ENCODE measurements around the gene ACOT9. TPM values are rescaled to one million over a fixed set of nuclear protein-coding genes. Genes with fewer than 3 reads are reported as not detected.
A peak's percentile ranks its signal among the peaks of the same experiment; 100 is the strongest.

Gene ACOT9
- total RNA-seq, 1 experiment from 2014 or later = 47.0 TPM

- Histone ChIP-seq H3K4me1 (replicated peaks; ENCODE audit: insufficient read depth) (peaks cover 10% of the 10 kb centered on the region; the same call in 1 of the 2 replicates), H4K20me1 (ENCODE audit: insufficient read depth) (peaks cover 5% of the 10 kb centered on the region; the same call in 1 of the 2 replicates), H3K9me3 (ENCODE audit: insufficient read depth, low read depth) (no peaks in the 10 kb centered on the region), H2AFZ (no peak overlapping the region), H3K27me3 (ENCODE audit: insufficient read depth, low read depth) (no peaks in the 10 kb centered on the region), H3K36me3 (ENCODE audit: low read depth) (no peaks in the 10 kb centered on the region), H3K27ac (peak overlapping the region; percentile 97), H3F3A (ENCODE audit: insufficient read depth, low read depth) (peaks cover 24% of the 10 kb centered on the region), H3K4me2 (peak overlapping the region; percentile 83), H3K9me2 (ENCODE audit: insufficient read depth) (no peaks in the 10 kb centered on the region), H3K4me3 (peak overlapping the region; percentile 84), H3K79me2 (ENCODE audit: low read depth) (peaks cover 49% of the 10 kb centered on the region)
- intact Hi-C loops (cut with micrococcal nuclease; ENCODE audit: unreplicated experiment) = loop anchor here (1.0 to 2.0 kb wide), 3 partner anchors 47 to 312 kb away; partner anchors contain the start of gene EIF2S3
- ChIA-PET CTCF (interaction anchor here (0.6 to 2.0 kb wide), 2 partner anchors 27 to 41 kb away, joined by 6 to 11 read pairs; partner anchors contain the start of gene SAT1), POLR2A (ENCODE audit: unreplicated experiment) (interaction anchor here (0.6 kb wide), 2 partner anchors 53 to 70 kb away, joined by 3 to 4 read pairs; no protein-coding TSS in a partner anchor)
- TF ChIP-seq CTCF (conservative IDR thresholded peaks at IDR 0.05) (0 out of 2 replicates have a peak, but pooled peaks have one; percentile 28), EZH2 (IDR thresholded peaks at IDR 0.05; ENCODE audit: low read depth) (no peak)
- DNase-seq = peak; percentile 55 to 79
- no TSS peak for BruUV-seq (replicated peaks)
These were observed 841 bp downstream of the ACOT9 start for GRCh38 chrX:23742174-23742696.

GRCh38 chrX:23737413-23737812, 5.7 kb downstream of the ACOT9 start:
- no peaks in the 10 kb centered on the region for H3K9me3 ChIP-seq (ENCODE audit: insufficient read depth, low read depth)
- H3F3A ChIP-seq (ENCODE audit: insufficient read depth, low read depth) = peaks cover 10% of the 10 kb centered on the region
- peaks cover 10% of the 10 kb centered on the region; the same call in 1 of the 2 replicates for H3K4me1 ChIP-seq (replicated peaks; ENCODE audit: insufficient read depth)
- H4K20me1 ChIP-seq (ENCODE audit: insufficient read depth) = peaks cover 5% of the 10 kb centered on the region; the same call in 1 of the 2 replicates
- no peak overlapping the region for H2AFZ ChIP-seq
- no peak overlapping the region for H3K4me3 ChIP-seq
- no peaks in the 10 kb centered on the region for H3K27me3 ChIP-seq (ENCODE audit: insufficient read depth, low read depth)
- H3K27ac ChIP-seq = no peak overlapping the region
- H3K79me2 ChIP-seq (ENCODE audit: low read depth) = peaks cover 60% of the 10 kb centered on the region
- ChIA-PET CTCF (no interaction called here), POLR2A (ENCODE audit: unreplicated experiment) (no interaction called here)
- DNase-seq = no peak
- no peak overlapping the region for H3K4me2 ChIP-seq
- H3K36me3 ChIP-seq (ENCODE audit: low read depth) = no peaks in the 10 kb centered on the region
- no peak for TF ChIP-seq CTCF (conservative IDR thresholded peaks at IDR 0.05)
- no TSS peak for BruUV-seq (replicated peaks)
- intact Hi-C loops (cut with micrococcal nuclease; ENCODE audit: unreplicated experiment) = no loop called here
- no peaks in the 10 kb centered on the region for H3K9me2 ChIP-seq (ENCODE audit: insufficient read depth)

GRCh38 chrX:23736030-23736429, 7.0 kb downstream of the ACOT9 start:
- no peak for DNase-seq
- no peaks in the 10 kb centered on the region for H3F3A ChIP-seq (ENCODE audit: insufficient read depth, low read depth)
- intact Hi-C loops (cut with micrococcal nuclease; ENCODE audit: unreplicated experiment) = no loop called here
- ChIA-PET CTCF (interaction anchor here (1.1 kb wide), 1 partner anchor 166 kb away, joined by 5 read pairs; no protein-coding TSS in a partner anchor), POLR2A (ENCODE audit: unreplicated experiment) (no interaction called here)
- no peak overlapping the region for H3K27ac ChIP-seq
- H3K27me3 ChIP-seq (ENCODE audit: insufficient read depth, low read depth) = no peaks in the 10 kb centered on the region
- no peaks in the 10 kb centered on the region for H3K9me2 ChIP-seq (ENCODE audit: insufficient read depth)
- H2AFZ ChIP-seq = no peak overlapping the region
- TF ChIP-seq EZH2 (IDR thresholded peaks at IDR 0.05; ENCODE audit: low read depth) (no peak), CTCF (conservative IDR thresholded peaks at IDR 0.05) (no peak)
- H3K79me2 ChIP-seq (ENCODE audit: low read depth) = peaks cover 49% of the 10 kb centered on the region
- H3K4me2 ChIP-seq = no peak overlapping the region
- H3K36me3 ChIP-seq (ENCODE audit: low read depth) = no peaks in the 10 kb centered on the region; the same call in 1 of the 2 replicates
- no peaks in the 10 kb centered on the region for H3K9me3 ChIP-seq (ENCODE audit: insufficient read depth, low read depth)
- no TSS peak for BruUV-seq (replicated peaks)
- 0 out of 2 replicates have a peak, but pooled peaks cover 5% of the 10 kb centered on the region for H4K20me1 ChIP-seq (ENCODE audit: insufficient read depth)
- H3K4me1 ChIP-seq (replicated peaks; ENCODE audit: insufficient read depth) = no peaks in the 10 kb centered on the region
- no peak overlapping the region for H3K4me3 ChIP-seq
